DOHH2 (cell line): ENCODE results near the gene CTIF.

Experiments used
- EZH2phosphoT487 ChIP-seq: fragments of 200-600 bp; sonication (generic); IDR thresholded peaks from 2 replicates; pipeline ENCODE4 v1.6.1; 2017; ENCODE audit warnings: borderline replicate concordance, mild to moderate bottlenecking, antibody characterized with exemption, low read length, moderate library complexity, mixed read lengths
- TF ChIP-seq, protein P1 (sequence below): fragments of 200-600 bp; sonication (generic); IDR thresholded peaks from one replicate; pipeline ENCODE4 v1.5.1; 2014; ENCODE audit warnings: antibody characterized with exemption, mild to moderate bottlenecking, low read depth, low read length; ENCODE audit not compliant: poor library complexity, severe bottlenecking

DNA sequence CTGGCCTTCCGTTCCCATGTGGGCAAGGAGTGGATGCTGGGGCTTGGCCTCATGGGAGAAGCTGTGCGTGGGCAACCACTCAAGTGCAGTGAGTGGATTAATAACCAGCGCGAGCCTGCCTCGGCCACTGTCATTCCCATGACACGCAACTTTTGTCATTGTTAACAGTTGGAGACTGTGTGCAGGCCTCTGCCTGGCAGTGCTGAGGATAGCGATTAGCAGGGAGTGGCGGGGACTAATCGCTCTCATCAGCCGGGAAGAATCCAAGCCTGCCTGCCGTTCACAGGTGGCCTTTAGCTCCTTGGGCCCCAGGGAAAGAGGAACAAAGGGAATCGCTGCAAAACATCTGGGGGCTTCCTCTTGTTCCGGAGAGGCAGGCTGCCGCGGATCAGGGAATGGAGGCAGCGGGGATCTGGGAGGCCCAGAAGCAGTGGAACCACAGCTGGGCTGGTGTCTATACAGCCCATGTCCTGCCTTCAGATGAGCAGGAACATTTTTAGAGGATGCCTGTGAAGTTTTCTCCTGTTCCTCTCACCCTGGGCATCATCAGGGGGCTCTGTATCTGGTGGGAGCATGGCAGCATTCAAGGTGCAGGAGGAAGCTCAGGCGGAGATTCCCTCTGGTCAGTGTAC lies 53.8 kb downstream of the CTIF start:
- TF ChIP-seq, protein P1, sequence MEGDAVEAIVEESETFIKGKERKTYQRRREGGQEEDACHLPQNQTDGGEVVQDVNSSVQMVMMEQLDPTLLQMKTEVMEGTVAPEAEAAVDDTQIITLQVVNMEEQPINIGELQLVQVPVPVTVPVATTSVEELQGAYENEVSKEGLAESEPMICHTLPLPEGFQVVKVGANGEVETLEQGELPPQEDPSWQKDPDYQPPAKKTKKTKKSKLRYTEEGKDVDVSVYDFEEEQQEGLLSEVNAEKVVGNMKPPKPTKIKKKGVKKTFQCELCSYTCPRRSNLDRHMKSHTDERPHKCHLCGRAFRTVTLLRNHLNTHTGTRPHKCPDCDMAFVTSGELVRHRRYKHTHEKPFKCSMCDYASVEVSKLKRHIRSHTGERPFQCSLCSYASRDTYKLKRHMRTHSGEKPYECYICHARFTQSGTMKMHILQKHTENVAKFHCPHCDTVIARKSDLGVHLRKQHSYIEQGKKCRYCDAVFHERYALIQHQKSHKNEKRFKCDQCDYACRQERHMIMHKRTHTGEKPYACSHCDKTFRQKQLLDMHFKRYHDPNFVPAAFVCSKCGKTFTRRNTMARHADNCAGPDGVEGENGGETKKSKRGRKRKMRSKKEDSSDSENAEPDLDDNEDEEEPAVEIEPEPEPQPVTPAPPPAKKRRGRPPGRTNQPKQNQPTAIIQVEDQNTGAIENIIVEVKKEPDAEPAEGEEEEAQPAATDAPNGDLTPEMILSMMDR, result no peak
- TF ChIP-seq EZH2phosphoT487, result no peak
